ENCODE measurements around the gene DOCK3. TPM values are rescaled to one million over a fixed set of nuclear protein-coding genes. Genes with fewer than 3 reads are reported as not detected.

DOCK3 gene
- total RNA-seq, 1 experiment from 2014 or later: 5.6 TPM

- H3K9me3 Mint-ChIP-seq: no peaks in the 10 kb centered on the region
- no peaks in the 10 kb centered on the region for H3K36me3 Mint-ChIP-seq
- peaks cover 33% of the 10 kb centered on the region for H3K27me3 Mint-ChIP-seq (ENCODE audit: low read depth)
- H3K27ac Mint-ChIP-seq: no peak overlapping the region
- POLR2A ChIA-PET: interaction anchor here (1.0 kb wide), 1 partner anchor 304 kb away, joined by 3 read pairs; no protein-coding TSS in a partner anchor
- peak overlapping the region; percentile 76 for H3K4me3 Mint-ChIP-seq
- ATAC-seq (peak; percentile 68), DNase-seq (ENCODE audit: low spot score) (peak; percentile 86)
- CTCF ChIA-PET: interaction anchor here (0.6 to 2.6 kb wide), 21 partner anchors 13 to 906 kb away, joined by 3 to 15 read pairs (median 3); partner anchors contain the start of gene MAPKAPK3
- H3K4me1 Mint-ChIP-seq: peaks cover 32% of the 10 kb centered on the region
- TF ChIP-seq ZBTB21 (CRISPR knock-in tag; IDR thresholded peaks at IDR 0.05; ENCODE audit: borderline replicate concordance): no peak
- TF ChIP-seq TEAD1 (CRISPR knock-in tag; IDR thresholded peaks at IDR 0.05): no peak
- no peak for TF ChIP-seq FOXK1 (CRISPR knock-in tag; IDR thresholded peaks at IDR 0.05)
- no peak for TF ChIP-seq TP53 (CRISPR knock-in tag; IDR thresholded peaks at IDR 0.05)
- no peak for TF ChIP-seq NR2C2 (CRISPR knock-in tag; IDR thresholded peaks at IDR 0.05)
- TF ChIP-seq CTCF (IDR thresholded peaks at IDR 0.05): peak; percentile 74
- no peak for TF ChIP-seq ZNF138 (CRISPR knock-in tag; conservative IDR thresholded peaks at IDR 0.05)
- TF ChIP-seq ETV6 (CRISPR knock-in tag; IDR thresholded peaks at IDR 0.05): 0 out of 2 replicates have a peak, but pooled peaks have one; percentile 14
- TF ChIP-seq ZNF425 (CRISPR knock-in tag; conservative IDR thresholded peaks at IDR 0.05): no peak
- no peak for TF ChIP-seq ESRRA (CRISPR knock-in tag; IDR thresholded peaks at IDR 0.05; ENCODE audit: borderline replicate concordance)
- TF ChIP-seq ZMAT4 (CRISPR knock-in tag; IDR thresholded peaks at IDR 0.05): no peak
- TF ChIP-seq FOXP4 (CRISPR knock-in tag; IDR thresholded peaks at IDR 0.05): 0 out of 2 replicates have a peak, but pooled peaks have one; percentile 45
- TF ChIP-seq ELF4 (CRISPR knock-in tag; IDR thresholded peaks at IDR 0.05; ENCODE audit: low read depth): no peak
- TF ChIP-seq FOXP1 (CRISPR knock-in tag; IDR thresholded peaks at IDR 0.05; ENCODE audit: borderline replicate concordance): peak; percentile 42; the same call in 1 of the 2 replicates
- TF ChIP-seq ARID4B (CRISPR knock-in tag; IDR thresholded peaks at IDR 0.05; ENCODE audit: borderline replicate concordance): no peak
- TF ChIP-seq ZNF263 (CRISPR knock-in tag; IDR thresholded peaks at IDR 0.05; ENCODE audit: low read depth): no peak
- TF ChIP-seq CDX4 (CRISPR knock-in tag; IDR thresholded peaks at IDR 0.05; ENCODE audit: borderline replicate concordance): no peak
- TF ChIP-seq ZBTB43 (CRISPR knock-in tag; IDR thresholded peaks at IDR 0.05): no peak
- no peak for TF ChIP-seq SMAD3 (CRISPR knock-in tag; IDR thresholded peaks at IDR 0.05; ENCODE audit: borderline replicate concordance)
- no peak for TF ChIP-seq TEAD4 (CRISPR knock-in tag; IDR thresholded peaks at IDR 0.05)
- no peak for TF ChIP-seq GABPB1 (CRISPR knock-in tag; IDR thresholded peaks at IDR 0.05)
- TF ChIP-seq PRRX2 (CRISPR knock-in tag; IDR thresholded peaks at IDR 0.05): no peak
- no peak for TF ChIP-seq SOX15 (CRISPR knock-in tag; IDR thresholded peaks at IDR 0.05)
Measured at GRCh38 chr3:50675179-50676030, 678 bp downstream of the DOCK3 start.

Data from WTC11 (cell line).